Neuron (in vitro differentiated cells): ENCODE results near the gene TMEM191C.
"Not testable (repeated sequence)": the region's sequence is repeated elsewhere in the genome, so short reads cannot be mapped to it uniquely, and the experiment has no call there.

ENCODE experiments used
- H2AFZ ChIP-seq: one replicate; pipeline ENCODE4 v1.6.1; 2013; ENCODE audit warnings: low read depth, mild to moderate bottlenecking, inconsistent platforms, low read length, moderate library complexity
- H3K27me3 ChIP-seq: one replicate; pipeline ENCODE4 v1.6.1; 2013; ENCODE audit warnings: low read length; ENCODE audit not compliant: insufficient read depth
- H3K36me3 ChIP-seq: one replicate; pipeline ENCODE4 v1.6.1; 2013; ENCODE audit warnings: low read length; ENCODE audit not compliant: insufficient read depth
- H3K4me1 ChIP-seq: one replicate; pipeline ENCODE4 v1.6.1; 2013; ENCODE audit warnings: low read length; ENCODE audit not compliant: insufficient read depth
- H3K4me3 ChIP-seq: 2 replicates; pipeline ENCODE4 v1.5.1; 2013; ENCODE audit warnings: mild to moderate bottlenecking, low read length, moderate library complexity
- H3K9me3 ChIP-seq: one replicate; pipeline ENCODE4 v1.6.1; 2013; ENCODE audit warnings: low read length

The TMEM191C gene

DNA sequence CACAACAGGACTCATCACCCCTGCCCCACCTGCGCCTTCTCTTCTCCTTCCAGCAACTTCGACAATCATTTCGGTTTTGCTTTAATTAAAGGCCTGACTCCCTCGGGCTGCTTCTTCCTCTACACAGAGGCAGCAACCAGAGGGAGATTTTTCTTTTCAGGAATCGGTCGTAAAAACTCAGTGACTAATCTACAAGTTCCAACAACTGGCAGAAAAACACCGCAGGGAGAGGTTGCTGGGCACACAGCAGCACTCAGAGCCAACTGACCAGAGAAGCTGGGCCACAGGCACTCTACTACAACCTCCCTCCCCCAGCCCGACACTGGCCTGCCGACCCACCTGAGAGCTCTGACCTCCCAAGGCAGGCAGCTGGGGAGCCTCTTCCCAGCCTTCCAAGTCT lies 48.0 kb downstream of the TMEM191C start:
- not testable (repeated sequence) for H3K4me1 ChIP-seq, H3K27me3 ChIP-seq, H2AFZ ChIP-seq, H3K9me3 ChIP-seq, H3K36me3 ChIP-seq, H3K4me3 ChIP-seq

DNA sequence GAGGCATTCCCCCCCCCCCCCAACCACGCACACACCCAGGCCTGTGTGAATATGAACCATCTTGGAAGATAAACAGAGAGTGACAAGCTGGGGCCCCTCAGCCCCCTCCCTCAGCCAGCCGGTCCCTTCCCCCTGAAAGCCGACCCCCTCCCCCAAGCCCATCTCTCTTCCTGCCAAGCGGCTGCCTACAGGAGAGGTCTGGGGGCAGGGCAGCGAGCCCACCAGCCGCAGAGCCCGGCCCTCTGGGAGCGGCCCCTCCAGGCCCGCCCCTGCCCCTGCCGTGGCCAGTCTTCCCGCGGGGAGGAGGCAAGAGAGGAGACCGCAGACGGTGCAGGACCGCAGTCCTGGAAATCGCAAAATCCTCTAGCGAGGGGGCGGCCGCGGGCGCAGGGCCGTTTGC lies 49.3 kb downstream of the TMEM191C start:
- not testable (repeated sequence) for H3K36me3 ChIP-seq, H3K27me3 ChIP-seq, H2AFZ ChIP-seq, H3K4me3 ChIP-seq, H3K9me3 ChIP-seq, H3K4me1 ChIP-seq

DNA sequence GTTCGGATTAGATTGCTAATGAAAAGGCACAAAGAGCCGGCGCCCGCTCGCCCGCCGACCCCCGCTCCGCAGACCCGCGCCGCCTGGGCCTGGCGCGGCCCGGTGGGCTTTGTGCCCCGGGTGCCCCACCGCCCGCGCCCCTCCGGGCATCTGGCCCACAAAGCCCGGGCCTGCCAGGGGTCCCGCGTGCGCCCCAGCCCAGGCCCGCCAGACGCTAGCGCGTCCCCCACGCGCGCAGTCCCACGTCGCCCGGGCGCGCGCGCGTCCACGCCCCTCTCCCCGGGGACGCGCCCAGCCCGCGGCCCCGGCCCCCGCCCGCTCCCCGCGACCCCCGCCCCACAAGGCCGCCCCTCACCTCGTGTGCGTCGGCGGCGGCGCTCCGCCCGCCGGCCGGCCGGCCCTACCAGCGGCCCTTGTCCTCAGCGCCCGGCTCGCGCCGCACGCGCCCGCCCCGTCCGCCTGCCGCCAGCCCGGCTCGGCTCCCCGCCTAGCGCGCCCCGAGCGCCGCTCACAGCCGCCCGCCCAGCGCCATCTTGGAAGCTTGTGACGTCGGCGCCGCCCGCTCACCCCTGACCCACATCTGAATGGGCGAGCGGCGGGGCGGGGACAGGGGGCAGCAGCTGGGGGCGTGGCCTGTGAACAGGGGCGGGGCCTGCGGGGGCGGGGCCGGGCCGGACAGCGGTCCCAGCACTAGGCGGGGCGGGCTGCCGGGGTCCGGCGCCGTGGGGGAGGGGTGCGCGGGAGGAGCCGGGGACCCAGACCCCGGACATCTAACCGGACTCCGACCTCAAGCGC lies 50.0 kb downstream of the TMEM191C start:
- H2AFZ ChIP-seq, H3K27me3 ChIP-seq, H3K4me1 ChIP-seq, H3K4me3 ChIP-seq, H3K36me3 ChIP-seq, H3K9me3 ChIP-seq: not testable (repeated sequence)
